H9 (cell line): Measurements from ENCODE around the gene ITPRIPL2. TPM values are rescaled to one million over a fixed set of nuclear protein-coding genes. Genes with fewer than 3 reads are reported as not detected.

ENCODE experiments used
- DNase-seq: peaks from one replicate; pipeline ENCODE4 v3.0.0-alpha.2; 2017
- H2AFZ ChIP-seq: one replicate; pipeline ENCODE4 v1.6.1; 2013; ENCODE audit warnings: mild to moderate bottlenecking, low read length, control low read depth, moderate library complexity
- H2AK5ac ChIP-seq: 2 replicates; pipeline ENCODE4 v1.6.1; 2013; ENCODE audit warnings: low read length, control low read depth, mixed read lengths; ENCODE audit not compliant: insufficient read length
- H2BK120ac ChIP-seq: one replicate; pipeline ENCODE4 v1.6.1; 2013; ENCODE audit warnings: low read depth, mild to moderate bottlenecking, low read length, control low read depth, inconsistent platforms; ENCODE audit not compliant: poor library complexity, severe bottlenecking
- H2BK12ac ChIP-seq: 2 replicates; pipeline ENCODE4 v1.6.1; 2013; ENCODE audit warnings: low read length, control low read depth, mixed read lengths, low read depth; ENCODE audit not compliant: insufficient read length
- H2BK15ac ChIP-seq: 2 replicates; pipeline ENCODE4 v1.6.1; 2013; ENCODE audit warnings: low read depth, low read length, control low read depth
- H2BK20ac ChIP-seq: one replicate; pipeline ENCODE4 v1.6.1; 2013; ENCODE audit warnings: low read depth, mild to moderate bottlenecking, low read length, control low read depth, inconsistent platforms; ENCODE audit not compliant: poor library complexity, severe bottlenecking
- H2BK5ac ChIP-seq: 2 replicates; pipeline ENCODE4 v1.6.1; 2013; ENCODE audit warnings: low read length, control low read depth, mixed read lengths; ENCODE audit not compliant: insufficient read length
- H3K14ac ChIP-seq: 2 replicates; pipeline ENCODE4 v1.6.1; 2013; ENCODE audit warnings: low read length, control low read depth; ENCODE audit not compliant: insufficient read depth
- H3K18ac ChIP-seq: 2 replicates; pipeline ENCODE4 v1.6.1; 2013; ENCODE audit warnings: low read depth, mild to moderate bottlenecking, mixed read lengths, low read length, control low read depth; ENCODE audit not compliant: insufficient read length
- H3K23ac ChIP-seq: 2 replicates; pipeline ENCODE4 v1.6.1; 2013; ENCODE audit warnings: low read length, control low read depth, mixed read lengths, low read depth; ENCODE audit not compliant: insufficient read length
- H3K23me2 ChIP-seq: 2 replicates; pipeline ENCODE4 v1.6.1; 2013; ENCODE audit warnings: low read depth, mild to moderate bottlenecking, mixed read lengths, low read length, control low read depth; ENCODE audit not compliant: insufficient read length, poor library complexity, severe bottlenecking
- H3K27ac ChIP-seq: 2 replicates; pipeline ENCODE4 v1.5.1; 2013; ENCODE audit warnings: low read length, control low read depth, mixed read lengths, low read depth; ENCODE audit not compliant: insufficient read length
- H3K27me3 ChIP-seq: 2 replicates; pipeline ENCODE4 v1.6.1; 2013; ENCODE audit warnings: low read length, control low read depth, inconsistent platforms; ENCODE audit not compliant: insufficient read depth
- H3K4ac ChIP-seq: 2 replicates; pipeline ENCODE4 v1.6.1; 2013; ENCODE audit warnings: low read depth, mild to moderate bottlenecking, control low read depth, inconsistent platforms, low read length, moderate library complexity
- H3K4me1 ChIP-seq: 2 replicates; pipeline ENCODE4 v1.6.1; 2013; ENCODE audit warnings: low read length, control low read depth, inconsistent platforms; ENCODE audit not compliant: insufficient read depth
- H3K4me2 ChIP-seq: 2 replicates; pipeline ENCODE4 v1.6.1; 2013; ENCODE audit warnings: low read length, control low read depth, mixed read lengths; ENCODE audit not compliant: insufficient read length, insufficient read depth
- H3K56ac ChIP-seq: 2 replicates; pipeline ENCODE4 v1.6.1; 2013; ENCODE audit warnings: low read depth, mild to moderate bottlenecking, mixed read lengths, low read length, control low read depth; ENCODE audit not compliant: insufficient read length
- H3K79me1 ChIP-seq: 2 replicates; pipeline ENCODE4 v1.6.1; 2013; ENCODE audit warnings: low read depth, mild to moderate bottlenecking, moderate library complexity, low read length, control low read depth, inconsistent platforms; ENCODE audit not compliant: insufficient read depth, poor library complexity, severe bottlenecking
- H3K79me2 ChIP-seq: 2 replicates; pipeline ENCODE4 v1.6.1; 2013; ENCODE audit warnings: low read length, control low read depth, inconsistent platforms; ENCODE audit not compliant: insufficient read depth
- H3K9ac ChIP-seq: 2 replicates; pipeline ENCODE4 v1.6.1; 2013; ENCODE audit warnings: low read length, control low read depth, mixed read lengths; ENCODE audit not compliant: insufficient read length; ENCODE audit errors: extremely low read depth
- H3K9me3 ChIP-seq: one replicate; pipeline ENCODE4 v1.6.1; 2013; ENCODE audit warnings: low read depth, low read length, inconsistent platforms; ENCODE audit not compliant: control insufficient read depth
- H3T11ph ChIP-seq: one replicate; pipeline ENCODE4 v1.6.1; 2013; ENCODE audit warnings: mild to moderate bottlenecking, low read length, control low read depth, inconsistent platforms
- H4K20me1 ChIP-seq: one replicate; pipeline ENCODE4 v1.6.1; 2013; ENCODE audit not compliant: control insufficient read depth, insufficient read length, insufficient read depth
- H4K5ac ChIP-seq: 2 replicates; pipeline ENCODE4 v1.6.1; 2013; ENCODE audit warnings: low read depth, mild to moderate bottlenecking, mixed read lengths, low read length, control low read depth; ENCODE audit not compliant: insufficient read length
- H4K8ac ChIP-seq: replicated peaks from 2 replicates; pipeline ENCODE4 v1.6.1; 2013; ENCODE audit warnings: low read length, control low read depth, mixed read lengths, low read depth; ENCODE audit not compliant: insufficient read length
- H4K91ac ChIP-seq: 2 replicates; pipeline ENCODE4 v1.6.1; 2013; ENCODE audit warnings: low read depth, mild to moderate bottlenecking, moderate library complexity, mixed read lengths, low read length, control low read depth; ENCODE audit not compliant: insufficient read length
- H3K27ac Mint-ChIP-seq, 3 experiments: 2 replicates in 2 of 3; 3 replicates in 1 of 3; pipeline ENCODE4 v1.8.0; 2020 to 2021; ENCODE audit warnings: mixed read lengths in 3 of 3, mild to moderate bottlenecking in 1 of 3, moderate library complexity in 1 of 3
- H3K27me3 Mint-ChIP-seq: 2 replicates; pipeline ENCODE4 v1.8.0; 2021; ENCODE audit warnings: low read depth, mild to moderate bottlenecking, moderate library complexity, mixed read lengths
- H3K36me3 Mint-ChIP-seq, 3 experiments: 2 replicates in 2 of 3; 3 replicates in 1 of 3; pipeline ENCODE4 v1.8.0; 2020 to 2021; ENCODE audit warnings: low read depth in 3 of 3, mixed read lengths in 3 of 3; ENCODE audit not compliant: insufficient read depth in 1 of 3
- H3K4me1 Mint-ChIP-seq, 2 experiments: 2 replicates each; pipeline ENCODE4 v1.8.0; 2020; ENCODE audit warnings: mixed read lengths in 2 of 2
- H3K4me3 Mint-ChIP-seq, 2 experiments: 2 replicates in 1 of 2; 3 replicates in 1 of 2; pipeline ENCODE4 v1.8.0; 2020 to 2021; ENCODE audit warnings: mild to moderate bottlenecking in 2 of 2, mixed read lengths in 2 of 2, moderate library complexity in 1 of 2
- H3K9me3 Mint-ChIP-seq, 2 experiments: 2 replicates in 1 of 2; 3 replicates in 1 of 2; pipeline ENCODE4 v1.8.0; 2020; ENCODE audit warnings: mild to moderate bottlenecking in 2 of 2, mixed read lengths in 2 of 2, moderate library complexity in 1 of 2
- CTCF ChIP-seq: fragments of 200-600 bp; sonication (generic); conservative IDR thresholded peaks from 3 replicates; pipeline ENCODE4 v1.8.0; 2021; ENCODE audit warnings: antibody characterized with exemption, mild to moderate bottlenecking
- WGBS: extraction: QIAGEN DNeasy Blood & Tissue Kit; methylation state at CpG from one replicate; pipeline ENCODE4 v1.1.7; 2013; ENCODE audit warnings: missing lambda C conversion rate, low lambda C conversion rate, mixed read lengths; ENCODE audit not compliant: insufficient read length; ENCODE audit errors: extremely low coverage; 5-methylcytosine and 5-hydroxymethylcytosine counted together
- total RNA-seq: library from RNA; stranded (reverse); gene quantifications from 2 replicates; pipeline ENCODE4 v1.2.1, GENCODE V29; 2021

The ITPRIPL2 gene
- total RNA-seq, 1 experiment from 2014 or later = 9.1 TPM

DNA sequence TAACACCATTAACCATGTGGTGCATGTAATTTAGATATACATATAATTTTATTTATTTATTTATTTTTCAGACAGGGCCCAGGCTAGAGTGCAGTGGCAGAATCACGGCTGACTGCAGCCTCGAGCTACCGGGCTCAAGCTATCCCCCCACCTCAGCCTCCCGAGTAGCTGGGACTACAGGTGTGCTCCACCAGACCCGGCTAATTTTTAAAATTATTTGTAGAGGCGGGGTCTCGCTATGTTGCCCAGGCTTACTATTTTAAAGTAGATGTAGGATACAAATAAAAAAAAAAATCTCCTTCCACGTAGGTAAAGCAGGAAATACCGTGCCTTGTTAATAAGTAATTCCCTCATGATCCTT, 46.8 kb upstream of the ITPRIPL2 start:
- TF ChIP-seq CTCF = no peak
- no peak overlapping the region for H4K8ac ChIP-seq
- no peak overlapping the region for H3K23ac ChIP-seq
- DNase-seq = no peak
- H3K79me2 ChIP-seq = no peaks in the 10 kb centered on the region
- H3K18ac ChIP-seq = no peak overlapping the region
- peaks cover 0 to 4% (median 0%) of the 10 kb centered on the region in 3 experiments; a peak in 2 of 7 replicates for H3K36me3 Mint-ChIP-seq
- H2BK5ac ChIP-seq = no peak overlapping the region
- H3K27me3 Mint-ChIP-seq = no peaks in the 10 kb centered on the region
- no peaks in the 10 kb centered on the region for H3K4me1 ChIP-seq
- H3K4me3 Mint-ChIP-seq = peak overlapping the region; percentile 90 to 94
- no peak overlapping the region for H3K14ac ChIP-seq
- H4K91ac ChIP-seq = no peak overlapping the region
- WGBS = no CpG with 5 or more reads among the region's 9 CpGs
- H3K4me1 Mint-ChIP-seq = peaks cover 0 to 4% of the 10 kb centered on the region in 2 experiments; a peak in 2 of 4 replicates
- H4K20me1 ChIP-seq = no peaks in the 10 kb centered on the region
- peaks cover 5% of the 10 kb centered on the region for H3K23me2 ChIP-seq
- H2BK120ac ChIP-seq = peak overlapping the region; percentile 97
- no peak overlapping the region for H3K27ac ChIP-seq
- no peak overlapping the region for H2BK15ac ChIP-seq
- H3T11ph ChIP-seq = no peak overlapping the region
- no peak overlapping the region for H2AFZ ChIP-seq
- no peaks in the 10 kb centered on the region; the same call in 1 of the 2 replicates for H3K27me3 ChIP-seq
- no peaks in the 10 kb centered on the region for H3K9me3 ChIP-seq
- H2BK20ac ChIP-seq = no peak overlapping the region
- no peak overlapping the region for H4K5ac ChIP-seq
- H2BK12ac ChIP-seq = no peak overlapping the region
- H3K79me1 ChIP-seq = no peaks in the 10 kb centered on the region
- H3K27ac Mint-ChIP-seq = peak overlapping the region; percentile 97 to 99 (median 97); a peak in 6 of 7 replicates
- H3K9me3 Mint-ChIP-seq = no peaks in the 10 kb centered on the region
- no peak overlapping the region for H3K9ac ChIP-seq
- H3K4ac ChIP-seq = no peak overlapping the region; the same call in 1 of the 2 replicates
- H2AK5ac ChIP-seq = no peak overlapping the region
- no peak overlapping the region for H3K56ac ChIP-seq
- H3K4me2 ChIP-seq = no peak overlapping the region
